ENCODE data around the gene KRT80. TPM values are rescaled to one million over a fixed set of nuclear protein-coding genes. Genes with fewer than 3 reads are reported as not detected.
A peak's percentile ranks its signal among the peaks of the same experiment; 100 is the strongest.

The KRT80 gene
- polyA plus RNA-seq, 4 donors = 0.13 to 3.2 (median 0.58) TPM

DNA sequence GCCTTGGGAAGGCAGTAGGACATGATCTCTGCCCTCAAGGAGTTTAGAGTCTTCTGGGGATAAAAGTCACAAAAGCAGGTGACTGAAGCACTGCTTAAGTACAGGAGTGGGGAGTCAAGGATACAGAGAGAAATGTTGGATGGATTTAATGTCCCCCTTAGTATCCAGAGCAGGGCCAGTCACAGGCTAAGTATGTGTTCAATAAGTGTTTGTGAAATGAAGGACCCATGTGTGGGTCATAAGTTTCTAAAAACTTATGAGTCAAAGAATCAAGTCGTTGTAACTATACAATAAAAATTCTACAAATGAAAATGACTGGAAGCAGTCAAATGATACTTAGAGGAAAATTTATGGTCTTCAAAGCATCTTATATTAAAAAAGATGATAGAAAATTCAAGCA lies 25.1 kb downstream of the KRT80 start:
- peaks cover 0 to 42% (median 0%) of the 10 kb centered on the region in 3 donors for H3K4me1 ChIP-seq (ENCODE audit: control insufficient read depth in 3 of 3, insufficient read depth in 2 of 3, low read depth in 1 of 3, low read length in 2 of 3)
- WGBS, 3 donors = 58 to 68% (median 62%) methylated on average over 1 of the region's 1 CpG
- no peak overlapping the region for H3K4me3 ChIP-seq (ENCODE audit: low read depth in 1 of 3, low read length in 3 of 3)
- no peaks in the 10 kb centered on the region for H3K36me3 ChIP-seq (ENCODE audit: control insufficient read depth in 3 of 3, insufficient read depth in 2 of 3, low read depth in 1 of 3, low read length in 3 of 3)
- no peaks in the 10 kb centered on the region for H3K9me3 ChIP-seq (ENCODE audit: control insufficient read depth in 2 of 2, insufficient read depth in 1 of 2, low read depth in 1 of 2, low read length in 1 of 2)
- no peaks in the 10 kb centered on the region for H3K27me3 ChIP-seq (ENCODE audit: control insufficient read depth in 3 of 3, insufficient read depth in 3 of 3, low read length in 3 of 3)
- no peak for FAIRE-seq
- H3K27ac ChIP-seq (ENCODE audit: low read depth in 1 of 3, low read length in 2 of 3) = no peak overlapping the region
- DNase-seq = no peak

DNA sequence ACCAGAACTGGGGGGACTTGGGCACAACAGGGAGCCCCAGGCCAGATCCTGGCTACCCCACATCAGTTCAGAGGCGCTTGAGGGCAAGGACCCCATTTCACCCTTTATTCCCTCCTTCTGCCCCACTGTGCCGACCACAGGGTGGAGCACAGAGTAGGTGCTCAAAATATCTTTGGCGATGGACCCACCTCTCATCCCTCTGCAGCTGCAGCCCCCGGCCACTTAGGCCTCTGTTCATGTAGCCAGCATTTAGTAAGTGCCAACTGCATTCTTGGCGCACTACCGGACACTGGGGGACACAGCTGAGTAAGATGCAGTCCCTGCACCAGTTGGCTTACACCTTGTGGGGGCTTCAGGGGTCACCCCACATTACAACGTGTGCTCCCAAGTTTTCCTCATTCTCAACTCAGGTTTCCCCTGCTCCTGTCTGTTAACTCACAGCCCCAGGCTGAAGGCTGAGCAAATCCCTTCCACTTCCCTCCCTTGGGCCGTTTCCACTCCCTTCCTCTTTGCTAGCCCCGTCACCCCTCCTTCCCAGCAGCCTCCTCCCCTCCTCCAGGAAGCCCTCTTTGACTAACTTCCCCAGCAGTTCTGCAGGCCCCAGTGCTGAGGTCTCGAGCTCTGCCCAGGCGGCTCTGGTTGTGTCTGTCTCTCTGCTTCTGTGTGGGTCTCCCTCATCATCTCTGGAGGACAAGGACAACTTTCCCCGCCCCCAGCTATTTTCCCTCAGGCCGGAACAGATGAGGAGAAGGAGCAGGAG lies 26.5 kb downstream of the KRT80 start:
- H3K9me3 ChIP-seq (ENCODE audit: control insufficient read depth in 2 of 2, insufficient read depth in 1 of 2, low read depth in 1 of 2, low read length in 1 of 2) = no peaks in the 10 kb centered on the region
- FAIRE-seq (no peak), DNase-seq (no peak)
- H3K27me3 ChIP-seq (ENCODE audit: control insufficient read depth in 3 of 3, insufficient read depth in 3 of 3, low read length in 3 of 3) = no peaks in the 10 kb centered on the region
- no peaks in the 10 kb centered on the region for H3K36me3 ChIP-seq (ENCODE audit: control insufficient read depth in 3 of 3, insufficient read depth in 2 of 3, low read depth in 1 of 3, low read length in 3 of 3)
- 84 to 85% (median 85%) methylated on average over 13 of the region's 13 CpGs for WGBS, 3 donors
- H3K27ac ChIP-seq (ENCODE audit: low read depth in 1 of 3, low read length in 2 of 3) = no peak overlapping the region
- no peak overlapping the region for H3K4me3 ChIP-seq (ENCODE audit: low read depth in 1 of 3, low read length in 3 of 3)
- H3K4me1 ChIP-seq (ENCODE audit: control insufficient read depth in 3 of 3, insufficient read depth in 2 of 3, low read depth in 1 of 3, low read length in 2 of 3) = peaks cover 0 to 37% (median 0%) of the 10 kb centered on the region in 3 donors

DNA sequence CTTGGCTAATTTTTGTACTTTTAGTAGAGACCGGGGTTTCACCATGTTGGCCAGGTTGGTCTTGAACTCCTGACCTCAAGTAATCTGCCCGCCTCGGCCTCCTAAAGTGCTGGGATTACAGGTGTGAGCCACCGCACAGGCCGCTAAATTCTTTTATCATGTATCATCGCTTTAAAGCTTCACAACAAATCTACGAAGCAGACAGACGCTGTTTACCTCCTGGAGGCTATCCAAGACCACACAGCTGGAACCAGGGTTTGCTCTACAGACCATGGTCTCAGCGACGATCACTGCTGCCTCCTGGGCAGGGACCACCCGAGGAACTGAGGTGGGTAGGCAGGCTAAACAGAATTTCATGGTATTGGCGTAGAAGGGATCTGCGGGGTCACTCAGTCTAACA lies 27.2 kb downstream of the KRT80 start:
- H3K9me3 ChIP-seq (ENCODE audit: control insufficient read depth in 2 of 2, insufficient read depth in 1 of 2, low read depth in 1 of 2, low read length in 1 of 2) = no peaks in the 10 kb centered on the region
- no peaks in the 10 kb centered on the region for H3K36me3 ChIP-seq (ENCODE audit: control insufficient read depth in 3 of 3, insufficient read depth in 2 of 3, low read depth in 1 of 3, low read length in 3 of 3)
- no peak for FAIRE-seq
- peaks cover 0 to 30% (median 0%) of the 10 kb centered on the region in 3 donors for H3K4me1 ChIP-seq (ENCODE audit: control insufficient read depth in 3 of 3, insufficient read depth in 2 of 3, low read depth in 1 of 3, low read length in 2 of 3)
- no peaks in the 10 kb centered on the region for H3K27me3 ChIP-seq (ENCODE audit: control insufficient read depth in 3 of 3, insufficient read depth in 3 of 3, low read length in 3 of 3)
- no peak overlapping the region for H3K4me3 ChIP-seq (ENCODE audit: low read depth in 1 of 3, low read length in 3 of 3)
- no peak for DNase-seq
- 65 to 73% (median 69%) methylated on average over 13 of the region's 13 CpGs for WGBS, 3 donors
- H3K27ac ChIP-seq (ENCODE audit: low read depth in 1 of 3, low read length in 2 of 3) = no peak overlapping the region

DNA sequence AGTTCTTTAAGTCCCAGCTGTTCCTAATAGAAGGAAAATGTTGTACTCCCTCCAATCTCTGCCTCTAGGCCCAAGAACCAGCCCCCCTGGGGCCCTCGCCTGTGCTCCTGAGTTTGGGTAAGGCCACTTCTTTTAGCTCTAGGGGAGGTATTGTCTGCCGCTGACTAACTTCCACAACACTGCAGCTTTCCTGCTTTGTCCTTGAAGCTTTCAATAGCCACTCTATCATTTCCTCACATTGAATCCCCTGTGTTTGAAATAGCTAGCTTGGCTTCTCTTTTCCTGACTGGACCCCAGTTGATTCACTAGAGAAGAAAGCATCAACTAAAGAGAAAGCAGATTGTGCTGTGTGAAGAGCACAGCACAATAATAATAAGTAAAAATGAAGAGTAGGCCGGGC lies 28.8 kb downstream of the KRT80 start:
- WGBS, 3 donors = 87 to 96% (median 90%) methylated on average over 3 of the region's 3 CpGs
- DNase-seq = no peak
- H3K4me3 ChIP-seq (ENCODE audit: low read depth in 1 of 3, low read length in 3 of 3) = no peak overlapping the region
- no peaks in the 10 kb centered on the region for H3K36me3 ChIP-seq (ENCODE audit: control insufficient read depth in 3 of 3, insufficient read depth in 2 of 3, low read depth in 1 of 3, low read length in 3 of 3)
- peaks cover 0 to 16% (median 0%) of the 10 kb centered on the region in 3 donors for H3K4me1 ChIP-seq (ENCODE audit: control insufficient read depth in 3 of 3, insufficient read depth in 2 of 3, low read depth in 1 of 3, low read length in 2 of 3)
- H3K27ac ChIP-seq (ENCODE audit: low read depth in 1 of 3, low read length in 2 of 3) = no peak overlapping the region
- H3K27me3 ChIP-seq (ENCODE audit: control insufficient read depth in 3 of 3, insufficient read depth in 3 of 3, low read length in 3 of 3) = no peaks in the 10 kb centered on the region
- no peak for FAIRE-seq
- H3K9me3 ChIP-seq (ENCODE audit: control insufficient read depth in 2 of 2, insufficient read depth in 1 of 2, low read depth in 1 of 2, low read length in 1 of 2) = no peaks in the 10 kb centered on the region

- H3K9me3 ChIP-seq (ENCODE audit: control insufficient read depth in 2 of 2, insufficient read depth in 1 of 2, low read depth in 1 of 2, low read length in 1 of 2) = no peaks in the 10 kb centered on the region
- DNase-seq = no peak
- no peaks in the 10 kb centered on the region for H3K36me3 ChIP-seq (ENCODE audit: control insufficient read depth in 3 of 3, insufficient read depth in 2 of 3, low read depth in 1 of 3, low read length in 3 of 3)
- no peak overlapping the region for H3K4me3 ChIP-seq (ENCODE audit: low read depth in 1 of 3, low read length in 3 of 3)
- no peak for FAIRE-seq
- no peaks in the 10 kb centered on the region for H3K27me3 ChIP-seq (ENCODE audit: control insufficient read depth in 3 of 3, insufficient read depth in 3 of 3, low read length in 3 of 3)
- 87 to 94% (median 91%) methylated on average over 4 of the region's 4 CpGs for WGBS, 3 donors
- peaks cover 0 to 5% (median 0%) of the 10 kb centered on the region in 3 donors for H3K4me1 ChIP-seq (ENCODE audit: control insufficient read depth in 3 of 3, insufficient read depth in 2 of 3, low read depth in 1 of 3, low read length in 2 of 3)
- no peak overlapping the region for H3K27ac ChIP-seq (ENCODE audit: low read depth in 1 of 3, low read length in 2 of 3)
These were observed 31.6 kb downstream of the KRT80 start for GRCh38 chr12:52160200-52160599.

DNA sequence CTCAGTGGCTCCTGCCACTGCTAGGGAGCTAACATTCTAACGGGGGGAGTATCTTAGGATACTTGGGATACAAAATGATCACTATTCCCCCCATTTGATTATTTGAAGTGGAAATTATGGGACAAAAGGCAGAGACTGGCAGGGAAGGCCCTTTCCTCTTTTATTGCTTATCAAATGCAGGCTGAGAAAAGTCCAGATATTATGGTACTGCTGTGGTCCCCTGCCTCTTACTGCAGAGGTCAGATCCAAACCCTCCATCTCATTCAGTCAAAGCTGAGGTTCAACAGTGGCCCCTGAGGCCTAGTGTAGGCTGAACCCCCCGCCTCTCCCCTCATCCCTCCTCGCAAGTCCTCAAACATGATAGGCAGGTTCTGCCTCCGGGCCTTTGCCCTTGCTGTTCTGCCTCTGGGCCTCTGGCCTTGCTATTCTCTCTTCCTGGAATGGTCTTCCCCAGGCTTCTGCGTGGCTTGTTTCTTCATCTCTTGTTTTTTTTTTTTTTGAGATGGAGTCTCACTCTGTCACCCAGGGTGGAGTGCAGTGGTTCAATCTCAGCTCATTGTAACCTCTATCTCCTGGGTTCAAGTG lies 34.2 kb downstream of the KRT80 start:
- H3K36me3 ChIP-seq (ENCODE audit: control insufficient read depth in 3 of 3, insufficient read depth in 2 of 3, low read depth in 1 of 3, low read length in 3 of 3) = no peaks in the 10 kb centered on the region
- H3K9me3 ChIP-seq (ENCODE audit: control insufficient read depth in 2 of 2, insufficient read depth in 1 of 2, low read depth in 1 of 2, low read length in 1 of 2) = no peaks in the 10 kb centered on the region
- H3K4me3 ChIP-seq (ENCODE audit: low read depth in 1 of 3, low read length in 3 of 3) = no peak overlapping the region
- no peak for FAIRE-seq
- DNase-seq = no peak
- 78 to 87% (median 85%) methylated on average over 5 of the region's 5 CpGs for WGBS, 3 donors
- H3K27ac ChIP-seq (ENCODE audit: low read depth in 1 of 3, low read length in 2 of 3) = no peak overlapping the region
- H3K27me3 ChIP-seq (ENCODE audit: control insufficient read depth in 3 of 3, insufficient read depth in 3 of 3, low read length in 3 of 3) = no peaks in the 10 kb centered on the region
- H3K4me1 ChIP-seq (ENCODE audit: control insufficient read depth in 3 of 3, insufficient read depth in 2 of 3, low read depth in 1 of 3, low read length in 2 of 3) = peaks cover 0 to under 1% (median 0%) of the 10 kb centered on the region in 3 donors

DNA sequence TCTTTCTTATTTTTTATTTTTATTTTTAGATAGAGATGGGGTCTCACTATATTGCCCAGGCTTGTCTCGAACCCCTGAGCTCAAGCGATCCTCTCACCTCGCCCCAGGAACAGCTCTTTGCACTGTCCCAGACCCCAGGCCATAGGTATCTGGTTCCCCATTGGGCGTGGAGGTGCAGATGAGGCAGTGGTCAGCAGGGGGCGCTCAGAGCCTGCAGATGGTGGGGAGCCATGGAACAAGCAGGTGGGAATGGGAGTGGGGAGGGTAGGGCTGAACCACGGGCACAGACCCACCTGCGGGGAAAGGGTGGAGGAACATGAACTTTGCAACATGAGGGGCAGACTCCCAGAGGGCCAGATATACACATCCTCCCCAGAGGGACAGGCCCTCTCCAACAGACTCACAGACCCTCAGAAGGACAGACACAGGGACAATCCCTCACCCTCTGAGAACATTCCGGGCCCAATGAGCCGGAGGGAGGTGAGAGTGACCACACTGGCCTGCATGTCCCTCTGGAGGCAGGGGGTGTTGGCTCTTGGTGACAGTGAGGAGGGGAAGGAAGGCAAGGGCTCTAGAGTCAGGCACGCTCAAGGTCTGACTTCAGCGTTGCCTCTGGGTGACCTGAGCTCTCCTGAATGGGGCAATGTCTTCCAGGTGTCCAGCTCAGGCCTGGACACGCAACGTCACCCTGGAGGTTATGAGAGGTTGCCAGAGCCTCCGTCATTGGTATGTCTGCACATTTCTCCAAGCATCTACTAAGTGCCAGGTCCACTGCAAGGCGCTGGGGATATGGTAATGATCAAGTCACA lies 34.9 kb downstream of the KRT80 start:
- peaks cover 0 to 4% (median 0%) of the 10 kb centered on the region in 3 donors for H3K4me1 ChIP-seq (ENCODE audit: control insufficient read depth in 3 of 3, insufficient read depth in 2 of 3, low read depth in 1 of 3, low read length in 2 of 3)
- no peaks in the 10 kb centered on the region for H3K27me3 ChIP-seq (ENCODE audit: control insufficient read depth in 3 of 3, insufficient read depth in 3 of 3, low read length in 3 of 3)
- WGBS, 3 donors = 43 to 50% (median 46%) methylated on average over 15 of the region's 15 CpGs
- DNase-seq (peak; percentile 67 to 80), FAIRE-seq (no peak)
- H3K9me3 ChIP-seq (ENCODE audit: control insufficient read depth in 2 of 2, insufficient read depth in 1 of 2, low read depth in 1 of 2, low read length in 1 of 2) = no peaks in the 10 kb centered on the region
- H3K4me3 ChIP-seq (ENCODE audit: low read depth in 1 of 3, low read length in 3 of 3) = no peak overlapping the region
- H3K36me3 ChIP-seq (ENCODE audit: control insufficient read depth in 3 of 3, insufficient read depth in 2 of 3, low read depth in 1 of 3, low read length in 3 of 3) = no peaks in the 10 kb centered on the region
- no peak overlapping the region for H3K27ac ChIP-seq (ENCODE audit: low read depth in 1 of 3, low read length in 2 of 3)

GRCh38 chr12:52156311-52156710 lies 35.5 kb downstream of the KRT80 start:
- peaks cover 0 to 8% (median 0%) of the 10 kb centered on the region in 3 donors for H3K4me1 ChIP-seq (ENCODE audit: control insufficient read depth in 3 of 3, insufficient read depth in 2 of 3, low read depth in 1 of 3, low read length in 2 of 3)
- no peaks in the 10 kb centered on the region for H3K9me3 ChIP-seq (ENCODE audit: control insufficient read depth in 2 of 2, insufficient read depth in 1 of 2, low read depth in 1 of 2, low read length in 1 of 2)
- no peaks in the 10 kb centered on the region for H3K36me3 ChIP-seq (ENCODE audit: control insufficient read depth in 3 of 3, insufficient read depth in 2 of 3, low read depth in 1 of 3, low read length in 3 of 3)
- no peak for FAIRE-seq
- no peak for DNase-seq
- H3K27ac ChIP-seq (ENCODE audit: low read depth in 1 of 3, low read length in 2 of 3) = no peak overlapping the region
- WGBS, 3 donors = 69 to 80% (median 74%) methylated on average over 4 of the region's 4 CpGs
- no peak overlapping the region for H3K4me3 ChIP-seq (ENCODE audit: low read depth in 1 of 3, low read length in 3 of 3)
- H3K27me3 ChIP-seq (ENCODE audit: control insufficient read depth in 3 of 3, insufficient read depth in 3 of 3, low read length in 3 of 3) = no peaks in the 10 kb centered on the region

Data from small intestine (tissue), 7 donors.